ENCODE measurements around the gene CHPF. TPM values are rescaled to one million over a fixed set of nuclear protein-coding genes. Genes with fewer than 3 reads are reported as not detected.

CHPF gene
- total RNA-seq, 1 experiment from 2014 or later: 111 TPM

GRCh38 chr2:219570194-219570923 is 26.8 kb upstream of the CHPF start:
- in situ Hi-C loops (cut with HindIII; ENCODE audit: low pct_unique_long_range_greater_than_20kb, low sequenced_read_pairs): no loop called here
- DNase-seq (ENCODE audit: low read depth, low spot score): no peak

GRCh38 chr2:219569635-219570034 is 26.0 kb upstream of the CHPF start:
- DNase-seq (ENCODE audit: low read depth, low spot score): no peak
- in situ Hi-C loops (cut with HindIII; ENCODE audit: low pct_unique_long_range_greater_than_20kb, low sequenced_read_pairs): no loop called here

GRCh38 chr2:219569041-219569440 is 25.4 kb upstream of the CHPF start:
- DNase-seq (ENCODE audit: low read depth, low spot score): no peak
- in situ Hi-C loops (cut with HindIII; ENCODE audit: low pct_unique_long_range_greater_than_20kb, low sequenced_read_pairs): no loop called here

- in situ Hi-C loops (cut with HindIII; ENCODE audit: low pct_unique_long_range_greater_than_20kb, low sequenced_read_pairs): no loop called here
- no peak for DNase-seq (ENCODE audit: low read depth, low spot score)
Measured at GRCh38 chr2:219567791-219568361, 24.3 kb upstream of the CHPF start.

- in situ Hi-C loops (cut with HindIII; ENCODE audit: low pct_unique_long_range_greater_than_20kb, low sequenced_read_pairs): no loop called here
- DNase-seq (ENCODE audit: low read depth, low spot score): no peak
Measured at GRCh38 chr2:219567131-219567530, 23.5 kb upstream of the CHPF start.

GRCh38 chr2:219566640-219567039 is 23.0 kb upstream of the CHPF start:
- no peak for DNase-seq (ENCODE audit: low read depth, low spot score)
- in situ Hi-C loops (cut with HindIII; ENCODE audit: low pct_unique_long_range_greater_than_20kb, low sequenced_read_pairs): no loop called here

GRCh38 chr2:219565130-219566080 is 21.8 kb upstream of the CHPF start:
- no peak for DNase-seq (ENCODE audit: low read depth, low spot score)
- in situ Hi-C loops (cut with HindIII; ENCODE audit: low pct_unique_long_range_greater_than_20kb, low sequenced_read_pairs): no loop called here

GRCh38 chr2:219563271-219563928 is 19.8 kb upstream of the CHPF start:
- in situ Hi-C loops (cut with HindIII; ENCODE audit: low pct_unique_long_range_greater_than_20kb, low sequenced_read_pairs): no loop called here
- no peak for DNase-seq (ENCODE audit: low read depth, low spot score)

GRCh38 chr2:219562049-219563020 is 18.7 kb upstream of the CHPF start:
- no peak for DNase-seq (ENCODE audit: low read depth, low spot score)
- in situ Hi-C loops (cut with HindIII; ENCODE audit: low pct_unique_long_range_greater_than_20kb, low sequenced_read_pairs): no loop called here

GRCh38 chr2:219561179-219562048 is 17.8 kb upstream of the CHPF start:
- no peak for DNase-seq (ENCODE audit: low read depth, low spot score)
- in situ Hi-C loops (cut with HindIII; ENCODE audit: low pct_unique_long_range_greater_than_20kb, low sequenced_read_pairs): no loop called here

GRCh38 chr2:219560893-219561178 is 17.2 kb upstream of the CHPF start:
- in situ Hi-C loops (cut with HindIII; ENCODE audit: low pct_unique_long_range_greater_than_20kb, low sequenced_read_pairs): no loop called here
- no peak for DNase-seq (ENCODE audit: low read depth, low spot score)

- in situ Hi-C loops (cut with HindIII; ENCODE audit: low pct_unique_long_range_greater_than_20kb, low sequenced_read_pairs): no loop called here
- DNase-seq (ENCODE audit: low read depth, low spot score): no peak
Measured at GRCh38 chr2:219560037-219560892, 16.7 kb upstream of the CHPF start.

GRCh38 chr2:219559156-219559915 is 15.7 kb upstream of the CHPF start:
- in situ Hi-C loops (cut with HindIII; ENCODE audit: low pct_unique_long_range_greater_than_20kb, low sequenced_read_pairs): no loop called here
- no peak for DNase-seq (ENCODE audit: low read depth, low spot score)

GRCh38 chr2:219557791-219558785 is 14.5 kb upstream of the CHPF start:
- no peak for DNase-seq (ENCODE audit: low read depth, low spot score)
- in situ Hi-C loops (cut with HindIII; ENCODE audit: low pct_unique_long_range_greater_than_20kb, low sequenced_read_pairs): no loop called here
